NCI-H510A (cell line): ENCODE results near the gene PRPF8.

Experiments used
- DNase-seq: peaks from one replicate; lab custom pipeline; 2025; lab: John Stamatoyannopoulos, UW

Gene PRPF8

DNA sequence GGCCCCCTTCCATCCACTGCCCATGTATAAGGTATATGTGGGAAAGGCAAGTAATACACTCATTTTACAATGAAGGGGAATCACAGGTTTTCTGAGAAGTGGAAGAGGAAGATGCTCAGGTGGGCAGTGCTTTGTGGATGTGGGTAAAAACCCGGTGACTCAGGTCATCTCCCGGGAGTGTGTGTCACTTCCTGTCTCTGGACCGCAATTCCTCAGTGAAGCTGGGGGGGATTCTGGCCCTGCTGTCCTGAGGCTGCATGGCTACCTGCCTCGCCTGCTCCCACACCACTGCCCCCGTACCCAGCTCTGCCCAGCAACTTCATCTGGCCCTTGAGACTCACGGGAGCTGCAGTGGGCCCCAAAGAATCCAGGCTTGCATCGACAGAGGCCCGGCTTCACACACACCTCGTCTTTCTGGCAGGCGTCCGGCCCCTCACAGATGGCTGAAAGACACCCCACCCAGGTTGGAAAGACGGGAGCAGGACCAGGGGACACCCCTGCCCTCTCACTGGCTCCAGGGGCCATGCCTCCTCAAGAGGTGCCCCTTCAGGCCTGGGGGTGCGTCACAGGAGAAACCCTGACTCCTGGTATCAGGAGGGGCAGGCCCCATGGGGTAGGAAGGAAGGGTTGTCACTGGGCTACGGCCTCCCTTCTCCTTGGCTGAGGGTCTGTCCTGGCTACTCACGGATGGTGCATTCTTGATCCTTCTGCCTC is 40.0 kb downstream of the PRPF8 start:
- DNase-seq = no peak

DNA sequence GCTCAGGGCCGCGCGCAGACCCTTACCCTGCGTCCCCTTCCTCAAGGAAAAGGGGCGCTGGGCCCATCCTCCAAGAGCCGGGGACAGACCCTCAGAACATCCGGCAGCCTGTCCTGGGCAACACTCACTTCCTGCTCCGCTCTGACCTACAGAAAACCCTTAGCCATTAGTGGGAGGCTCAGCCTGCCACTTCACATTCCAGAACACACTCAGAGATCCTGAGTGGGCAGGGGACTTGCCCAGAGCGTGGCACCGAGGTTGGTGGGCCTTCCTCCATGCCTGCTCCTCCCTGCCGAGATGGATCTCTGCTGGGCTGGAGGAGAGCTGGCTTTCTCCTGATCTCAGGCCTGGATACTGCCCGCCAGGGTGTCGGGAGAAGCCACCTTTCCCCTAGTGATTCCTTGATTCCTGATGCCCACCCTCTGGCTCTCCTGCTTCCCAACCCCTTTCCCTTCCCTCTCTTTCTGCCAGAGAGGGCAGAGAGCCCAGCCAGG is 40.6 kb downstream of the PRPF8 start:
- no peak for DNase-seq

DNA sequence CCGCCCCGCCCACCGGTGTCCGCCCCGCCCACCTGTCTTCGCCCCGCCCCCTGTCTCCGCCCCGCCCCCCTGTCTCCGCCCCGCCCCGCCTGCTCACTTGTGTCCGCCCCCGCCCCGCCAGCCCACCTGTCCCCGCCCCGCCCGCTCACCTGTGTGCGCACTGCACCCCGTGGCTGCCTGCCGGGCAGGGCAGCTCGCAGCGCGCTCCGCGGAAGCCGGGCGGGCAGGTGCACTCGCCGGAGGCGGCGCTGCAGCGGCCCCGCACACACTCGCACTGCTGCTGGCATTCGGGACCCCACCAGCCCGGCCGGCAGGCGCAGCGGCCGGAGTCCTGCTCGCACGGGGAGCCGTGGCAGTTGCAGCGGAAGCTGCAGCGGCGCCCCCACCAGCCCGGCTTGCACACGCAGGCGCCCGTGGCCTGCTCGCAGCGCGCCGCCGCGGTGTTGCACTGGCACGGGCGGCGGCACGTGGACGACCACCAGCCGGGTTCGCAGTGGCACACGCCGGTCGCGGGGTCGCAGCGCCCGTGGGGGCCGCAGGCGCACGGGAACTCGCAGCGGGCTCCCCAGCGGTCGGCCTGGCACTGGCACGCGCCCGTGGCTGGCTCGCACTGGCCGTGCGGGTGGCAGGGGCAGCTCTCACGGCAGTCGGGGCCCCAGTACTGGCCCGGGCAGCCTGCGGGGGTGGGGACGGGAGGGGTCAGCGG is 41.2 kb downstream of the PRPF8 start:
- DNase-seq = peak; percentile 65

DNA sequence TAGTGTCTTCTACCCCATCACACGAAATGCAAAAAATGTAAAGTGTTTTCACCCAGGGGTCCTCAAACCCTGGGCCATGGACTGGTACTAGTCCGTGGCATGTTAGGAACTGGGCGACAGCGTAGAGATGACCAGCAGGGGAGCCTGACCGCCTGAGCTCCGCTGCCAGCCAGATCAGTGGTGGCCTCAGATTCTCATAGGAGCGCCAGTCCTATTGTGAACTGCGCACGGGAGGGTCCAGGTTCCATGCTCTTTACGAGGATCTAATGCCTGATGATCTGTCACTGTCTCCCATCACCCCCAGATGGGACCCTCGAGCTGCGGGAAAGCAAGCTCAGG is 43.6 kb downstream of the PRPF8 start:
- no peak for DNase-seq

DNA sequence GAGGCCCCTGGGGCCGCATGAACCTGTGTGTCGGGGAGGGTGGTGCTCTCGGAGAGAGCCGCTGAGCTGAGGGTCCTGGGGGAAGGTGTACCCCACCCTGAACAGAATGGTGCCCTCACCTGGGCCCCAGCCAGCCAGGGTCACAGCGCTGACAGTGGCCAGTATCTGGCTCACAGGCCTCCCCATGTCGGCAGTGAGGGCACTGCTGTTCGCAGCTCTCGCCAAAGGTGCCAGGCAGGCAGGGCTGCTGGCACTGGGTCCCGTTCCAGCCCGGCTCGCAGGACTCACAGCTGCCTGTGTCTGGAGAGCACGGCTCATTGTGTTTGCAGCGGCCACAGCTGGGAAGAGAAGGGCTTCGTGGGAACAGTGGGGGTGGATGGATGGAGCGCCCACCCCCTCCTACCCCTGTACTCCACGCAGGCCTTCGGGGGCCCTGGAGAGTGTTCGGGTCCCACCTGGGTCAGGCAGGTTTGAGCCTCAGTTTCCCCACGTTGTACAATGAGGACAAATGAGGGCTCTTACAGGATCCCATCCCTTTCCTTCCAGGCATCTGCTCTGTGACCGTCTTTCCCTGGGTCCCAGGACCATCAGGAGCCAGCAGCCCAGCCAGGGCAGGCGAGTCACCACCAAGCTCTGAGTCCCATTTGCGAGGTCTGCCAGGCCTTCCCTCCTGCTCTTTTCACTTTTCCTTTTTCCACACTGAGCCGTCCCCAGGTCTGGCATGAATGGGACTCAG is 44.2 kb downstream of the PRPF8 start:
- DNase-seq = no peak

DNA sequence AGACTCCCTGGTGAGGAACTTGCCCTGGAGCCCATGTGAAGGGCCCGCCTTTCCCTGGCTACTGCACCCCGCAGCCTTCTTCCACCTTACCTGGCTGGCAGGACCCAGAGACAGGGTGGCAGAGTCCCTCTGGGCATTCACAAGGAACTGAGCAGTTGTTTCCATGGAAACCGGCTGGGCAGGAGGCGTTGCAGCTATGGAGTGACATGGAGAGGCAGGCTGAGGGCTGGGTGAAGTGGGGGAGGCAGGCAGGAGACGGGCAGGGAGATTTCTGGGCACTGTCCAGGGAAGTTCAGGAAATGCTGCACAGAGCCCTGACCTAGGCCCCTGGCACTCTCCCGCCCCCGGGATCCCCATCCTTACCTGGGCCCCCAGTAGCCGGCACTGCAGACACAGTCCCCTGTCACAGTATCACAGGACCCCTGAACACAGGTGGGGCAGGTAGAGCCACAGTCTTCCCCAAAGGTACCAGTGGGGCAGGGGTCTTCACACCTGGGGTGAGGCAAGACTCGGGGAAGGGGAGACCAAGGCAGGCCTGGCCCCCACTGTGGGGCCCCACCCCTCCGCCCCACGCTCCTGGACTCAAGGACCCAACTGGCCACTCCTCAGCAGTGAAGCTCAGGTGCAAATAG is 45.0 kb downstream of the PRPF8 start:
- no peak for DNase-seq

DNA sequence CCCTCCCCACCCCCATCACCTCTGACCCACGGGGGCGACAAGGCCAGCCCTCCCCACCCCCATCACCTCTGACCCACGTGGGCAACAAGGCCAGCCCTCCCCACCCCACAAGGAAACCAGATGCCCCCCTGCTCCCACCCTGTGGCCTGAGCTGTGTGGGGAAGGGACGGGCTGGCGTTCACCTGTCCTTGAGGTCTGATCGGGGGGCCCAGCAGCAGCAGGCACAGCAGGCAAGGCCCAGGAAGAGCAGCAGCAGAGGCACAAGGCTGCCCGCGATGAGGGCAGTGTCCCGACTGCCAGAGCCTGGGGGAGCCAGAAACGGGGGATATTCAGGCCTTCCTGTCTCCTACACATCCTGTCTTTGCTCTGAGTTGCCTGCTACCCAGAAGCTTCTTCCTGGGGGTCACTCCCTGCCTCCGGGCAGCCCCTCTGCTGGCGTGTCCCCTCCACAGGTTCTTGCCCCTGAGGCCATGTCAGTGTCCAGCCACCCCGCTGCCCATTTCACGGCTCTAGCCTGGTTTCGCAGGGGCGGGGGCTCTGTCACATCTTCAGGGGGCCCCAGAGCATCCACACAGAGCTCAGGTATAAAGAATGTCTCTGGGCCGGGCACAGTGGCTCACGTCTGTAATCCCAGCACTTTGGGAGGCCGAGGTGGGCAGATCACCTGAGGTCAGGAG is 45.9 kb downstream of the PRPF8 start:
- no peak for DNase-seq

DNA sequence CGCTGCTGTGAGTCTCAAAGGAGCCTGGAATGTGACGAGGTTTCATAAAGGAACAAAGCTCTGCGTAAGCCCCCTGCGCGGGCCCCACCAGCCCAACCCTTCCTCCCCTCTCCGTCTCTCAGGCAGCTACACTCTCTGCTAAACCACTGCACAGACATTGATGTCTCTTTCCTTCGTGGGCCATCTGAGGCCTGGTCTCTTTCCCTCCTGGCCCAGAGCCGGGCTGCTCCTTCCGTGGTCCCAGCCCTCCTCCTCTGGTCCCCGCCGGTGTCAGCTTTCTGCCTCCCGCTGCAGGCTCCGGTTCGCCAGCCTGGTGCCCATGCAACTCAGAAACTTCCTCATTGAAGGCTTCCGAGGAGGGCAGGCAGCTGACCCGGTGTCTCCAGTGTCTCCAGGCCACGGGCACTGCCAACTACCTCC is 46.5 kb downstream of the PRPF8 start:
- DNase-seq = no peak

DNA sequence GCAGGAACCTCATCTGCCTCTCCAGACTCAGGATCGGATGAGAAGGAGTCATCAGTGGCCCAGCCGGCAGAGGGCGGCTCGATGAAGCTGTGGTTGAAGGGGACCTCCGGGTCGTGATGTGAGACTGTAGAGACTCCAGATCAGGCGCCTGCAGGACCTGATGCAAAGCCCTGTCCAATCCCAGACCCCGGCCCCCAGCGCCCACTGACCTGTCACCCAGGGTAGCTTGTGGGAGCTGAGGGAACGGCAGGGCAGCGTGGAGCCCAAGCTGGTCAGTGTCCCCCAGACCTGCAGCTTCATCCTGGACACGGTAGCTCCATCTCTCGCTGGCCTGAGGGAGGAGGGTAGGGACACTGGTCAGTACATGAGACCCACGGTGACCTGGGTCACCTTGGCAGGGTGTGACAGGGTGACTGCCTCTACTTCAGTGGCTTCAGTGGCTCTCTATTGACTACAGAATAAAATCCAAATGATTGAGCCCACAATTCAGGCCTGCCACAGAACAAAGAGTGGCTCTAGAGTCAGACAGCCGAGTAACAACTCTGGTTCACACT is 47.9 kb downstream of the PRPF8 start:
- no peak for DNase-seq

DNA sequence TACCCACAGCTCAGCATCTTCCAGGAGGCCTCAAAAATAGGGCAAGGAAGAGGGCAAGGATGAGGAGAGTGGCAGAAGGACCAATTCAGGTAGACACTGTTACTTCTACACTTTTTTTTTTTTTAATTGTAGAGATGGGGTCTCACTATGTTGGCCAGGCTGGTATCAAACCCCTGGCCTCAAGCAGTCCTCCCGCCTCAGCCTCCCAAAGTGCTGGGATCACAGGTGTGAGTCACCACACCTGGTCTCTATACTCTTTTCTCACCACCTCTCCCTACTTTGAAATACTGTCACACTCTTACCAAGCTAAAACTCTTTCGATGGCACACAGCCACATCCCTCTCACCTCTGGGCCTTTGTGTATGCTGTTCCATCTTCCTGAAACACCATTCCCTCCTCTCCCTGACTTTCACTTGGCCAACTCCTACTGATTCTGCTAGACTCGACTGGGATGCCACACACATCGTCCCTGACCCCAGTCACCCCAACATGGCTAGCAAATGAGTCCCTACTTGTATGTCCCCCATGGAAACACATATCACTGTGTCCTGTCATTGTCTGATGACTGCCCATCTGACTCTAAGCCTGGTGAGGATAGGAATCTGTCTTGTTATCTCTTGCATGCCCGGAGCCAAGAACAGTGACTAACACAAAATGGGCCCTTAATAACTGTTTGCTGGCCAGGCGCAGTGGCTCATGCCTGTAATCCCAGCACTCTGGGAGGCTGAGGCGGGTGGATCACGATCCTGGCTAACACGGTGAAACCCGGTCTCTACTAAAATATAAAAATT is 48.8 kb downstream of the PRPF8 start:
- no peak for DNase-seq

DNA sequence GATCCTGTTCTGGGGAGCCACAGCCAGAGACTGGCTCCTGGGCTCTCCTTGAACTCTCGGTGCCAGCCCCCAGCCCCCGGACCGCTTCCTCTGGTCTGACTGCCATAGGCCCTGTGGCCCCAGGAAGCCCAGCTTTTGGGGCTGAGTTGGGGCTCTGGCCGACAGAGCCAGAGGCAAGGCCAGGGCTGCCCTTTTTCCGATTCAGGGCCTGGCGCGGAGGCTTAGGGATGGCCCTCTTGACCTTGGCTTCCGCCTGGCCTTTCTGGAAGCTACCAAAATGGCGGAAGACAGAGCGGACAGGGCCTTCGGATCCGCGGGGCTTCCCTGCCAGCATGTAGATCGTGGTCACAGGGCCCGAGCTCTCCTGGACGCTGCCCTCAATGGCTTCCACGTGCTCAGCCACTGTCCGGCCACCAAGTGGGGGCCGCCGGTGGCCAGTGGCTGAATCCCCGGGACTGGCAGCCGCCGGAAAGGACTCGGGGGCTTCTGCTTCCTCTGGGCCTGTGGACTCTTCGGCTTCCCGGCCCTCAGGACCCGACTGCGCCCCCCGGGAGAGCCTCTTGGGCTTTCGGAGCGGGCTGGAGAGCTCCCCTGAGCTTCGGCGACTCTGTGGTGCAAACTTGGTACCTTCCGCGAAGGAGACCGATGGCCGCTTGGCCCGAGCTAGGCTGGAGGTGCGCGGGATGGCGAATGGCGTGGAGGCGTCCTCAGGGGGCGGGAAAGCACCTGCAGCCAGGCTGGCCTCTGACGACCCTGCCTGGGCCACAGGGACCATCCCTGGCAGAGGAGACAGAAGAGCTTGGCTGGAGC is 49.6 kb downstream of the PRPF8 start:
- DNase-seq = no peak

DNA sequence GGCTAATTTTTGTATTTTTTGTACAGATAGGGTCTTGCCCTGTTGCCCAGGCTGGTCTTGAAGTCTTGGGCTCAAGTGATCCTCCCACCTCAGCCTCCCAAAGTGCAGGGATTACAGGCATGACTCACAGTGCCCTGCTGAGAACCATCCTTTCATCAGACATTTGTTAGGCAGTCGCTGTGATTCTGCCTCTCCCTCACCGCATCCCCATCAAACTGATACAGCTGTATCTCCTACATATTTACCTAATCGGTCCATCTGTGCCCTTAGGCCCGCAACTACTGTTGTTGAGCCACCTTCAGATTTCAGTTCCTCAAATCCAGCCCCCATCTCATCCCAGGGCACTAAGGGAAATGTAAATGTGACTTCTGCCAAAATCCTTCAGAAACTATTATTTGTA is 54.0 kb downstream of the PRPF8 start:
- no peak for DNase-seq

DNA sequence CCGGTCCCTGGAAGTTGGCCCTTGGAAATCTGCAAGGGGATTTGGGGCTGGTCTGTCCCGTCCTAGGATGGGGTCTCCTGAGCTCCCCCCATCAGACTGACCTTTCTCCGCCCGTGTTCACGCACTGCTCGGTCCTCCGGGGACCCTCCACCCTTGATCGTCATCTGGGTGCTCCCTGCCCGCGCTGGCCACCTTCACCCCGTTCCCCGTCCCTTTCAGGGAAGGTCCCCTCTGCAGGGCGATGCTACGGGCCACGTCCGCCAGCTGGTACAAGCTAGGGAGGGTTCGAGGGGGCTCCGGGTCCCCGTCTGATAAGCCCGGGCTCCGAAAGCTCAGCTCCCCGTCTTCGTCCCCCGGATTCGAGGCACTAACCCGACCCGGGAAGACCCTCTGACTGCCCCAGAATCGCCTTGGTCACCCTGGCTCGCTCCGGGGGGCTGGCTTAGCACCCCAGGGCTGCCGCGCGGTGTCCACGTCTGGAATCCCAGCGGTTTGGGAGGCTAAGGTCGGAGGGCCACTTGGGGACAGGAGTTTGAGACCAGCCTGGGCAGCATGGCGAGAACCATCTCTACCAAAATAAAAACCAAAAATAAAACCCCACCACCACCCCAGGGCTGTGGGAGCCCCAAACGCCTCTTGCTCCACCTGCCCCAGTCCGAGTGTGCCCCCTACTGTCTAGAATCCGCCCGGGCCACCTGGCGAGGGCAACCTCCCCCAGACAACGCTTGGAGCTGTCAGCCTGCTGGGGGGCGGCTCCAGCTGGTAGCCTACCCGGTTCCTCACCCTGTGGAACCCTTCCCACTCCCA is 55.0 kb downstream of the PRPF8 start:
- DNase-seq = no peak

DNA sequence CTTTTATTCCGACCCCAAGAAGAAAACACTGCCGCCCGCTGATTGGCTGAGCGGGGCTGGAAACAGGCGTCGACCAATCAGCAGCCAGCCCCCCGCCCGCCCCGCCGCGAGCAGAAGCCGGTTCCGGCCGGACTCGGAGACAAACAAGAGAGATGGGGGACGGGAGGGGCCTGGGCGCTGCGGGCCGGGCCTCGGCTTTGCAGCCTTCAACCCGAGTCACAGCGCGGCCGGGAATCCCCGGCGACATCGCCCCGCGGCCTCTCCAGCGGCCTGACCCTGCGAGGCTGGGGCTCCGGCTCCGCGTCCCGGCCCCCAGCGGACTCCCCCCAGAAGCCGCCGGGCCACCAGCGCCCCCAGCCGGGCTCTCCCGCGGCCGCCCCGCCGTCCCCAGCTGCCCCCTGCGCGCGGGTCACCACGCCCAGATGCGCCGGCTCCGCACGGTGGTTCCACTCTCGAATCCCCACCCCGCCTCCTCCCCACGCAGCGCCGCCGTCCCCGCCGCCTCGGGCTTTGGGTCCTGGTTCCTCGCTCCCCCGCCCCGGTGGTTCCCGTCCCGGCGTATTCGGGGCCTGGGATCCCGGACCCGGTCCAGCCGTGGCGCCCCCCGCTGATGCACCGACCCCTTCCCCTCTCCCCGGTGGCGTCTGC is 55.7 kb downstream of the PRPF8 start:
- peak; percentile 86 for DNase-seq

DNA sequence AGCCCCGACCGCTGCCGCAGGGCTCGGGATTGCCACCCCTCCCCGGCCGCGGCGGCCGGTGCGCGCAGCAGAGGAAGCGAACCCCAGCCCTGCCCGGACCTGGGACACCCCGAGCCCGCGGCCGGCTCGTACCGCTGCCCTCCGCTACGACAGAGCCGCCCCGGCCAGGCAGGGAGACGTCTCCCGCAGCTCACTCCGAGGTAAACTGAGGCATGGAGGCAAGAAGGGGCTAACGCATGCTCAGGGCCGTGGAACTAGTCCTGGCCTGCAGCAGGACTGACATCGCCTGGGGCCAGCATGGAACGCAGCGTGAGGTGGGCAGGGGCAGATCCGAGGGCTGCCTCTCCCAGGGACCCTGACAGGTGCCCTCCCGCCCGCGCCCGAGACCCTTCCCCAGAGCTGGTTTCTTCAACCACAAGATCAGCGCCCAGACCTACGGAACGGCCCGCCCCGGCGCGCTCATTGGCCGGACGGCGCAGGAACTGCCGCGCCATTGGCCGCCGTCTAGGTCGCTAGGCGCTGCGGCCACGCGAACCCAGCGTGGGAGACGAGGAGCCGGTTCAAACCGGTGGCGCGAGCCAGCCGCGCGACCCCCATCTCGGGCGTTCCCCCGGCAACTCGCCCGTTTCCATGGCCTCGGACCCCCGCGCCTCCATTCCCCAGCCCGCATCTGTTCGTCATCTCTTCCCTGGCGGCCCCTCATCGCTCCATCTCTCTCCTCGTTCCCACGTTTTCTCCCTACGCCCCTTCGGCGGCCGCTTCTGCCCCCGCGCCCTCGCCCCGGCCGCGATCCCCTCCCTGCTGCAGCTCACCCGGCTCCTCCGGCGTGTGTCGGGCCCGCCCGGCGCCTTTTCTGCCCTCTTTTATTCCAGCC is 56.4 kb downstream of the PRPF8 start, which contains the start of gene SLC43A2:
SLC43A2 (minus strand) TSS at position 853 of the 874 bp plus-strand sequence. CDS start 960 bp downstream, outside the sequence.
- DNase-seq = peak; percentile 58

DNA sequence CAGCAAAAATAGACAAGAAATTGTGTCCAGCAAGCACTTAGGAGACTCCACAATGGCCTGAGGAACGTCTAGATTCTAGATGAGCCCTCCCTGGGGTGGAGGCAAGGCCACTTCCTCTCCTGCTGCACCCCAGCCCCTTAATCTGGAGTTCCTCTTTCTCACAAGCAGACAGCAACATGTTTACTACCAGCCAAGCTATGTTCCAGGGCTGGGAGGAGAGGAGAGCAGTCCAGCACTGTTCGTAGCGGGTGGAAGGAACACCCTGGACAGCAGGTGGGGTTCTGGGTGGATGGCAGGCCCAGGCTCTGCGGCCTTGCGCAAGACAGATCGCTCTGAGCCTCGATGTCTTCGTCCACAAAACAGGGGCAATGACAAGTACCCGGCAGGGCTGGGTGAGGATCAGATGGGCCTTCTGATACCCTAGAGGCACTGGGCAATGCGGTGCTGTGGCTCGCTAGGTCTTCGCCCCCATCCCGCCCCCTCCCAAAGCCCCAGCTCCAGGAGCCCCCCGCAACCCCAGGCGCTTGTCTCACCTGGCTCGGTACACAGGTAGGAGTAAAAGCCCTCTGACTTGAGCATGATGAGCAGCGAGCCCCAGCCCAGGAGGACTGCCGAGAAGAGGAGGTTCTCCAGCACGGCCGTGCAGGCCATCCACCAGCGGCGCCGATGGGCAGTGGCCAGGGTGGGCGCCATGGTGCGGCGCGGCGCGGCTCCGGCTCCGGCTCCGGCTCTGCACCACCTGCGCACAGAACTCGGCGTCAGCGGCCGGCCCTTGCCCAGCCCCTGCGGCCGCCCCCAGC is 57.3 kb downstream of the PRPF8 start:
- DNase-seq = no peak

DNA sequence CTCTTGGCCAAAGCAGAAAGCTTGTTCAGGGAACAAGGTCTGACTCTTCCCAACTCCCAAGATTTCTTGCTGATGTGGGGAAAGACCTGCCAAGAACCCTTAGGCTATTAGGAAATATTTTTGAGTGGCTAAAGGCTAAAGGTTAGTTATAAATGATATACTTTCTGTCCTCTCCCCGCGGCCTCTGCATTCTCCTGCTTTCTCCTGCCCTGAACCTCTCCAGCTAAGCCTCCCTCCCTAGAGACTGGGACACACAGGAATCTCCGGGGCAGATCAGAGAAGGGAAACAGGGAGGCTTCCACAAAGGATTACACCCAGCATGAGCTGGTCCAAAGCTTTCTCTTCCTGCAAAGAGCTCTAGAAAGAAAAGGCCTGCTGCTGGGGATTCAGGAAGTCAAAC is 58.3 kb downstream of the PRPF8 start:
- DNase-seq = no peak
